ENCODE data around the gene F2RL3.

The F2RL3 gene

GRCh38 chr19:16912780-16913179 is 24.0 kb downstream of the F2RL3 start:
- peaks cover 6% of the 10 kb centered on the region; the same call in 1 of the 2 replicates for H3K27me3 ChIP-seq (ENCODE audit: insufficient read depth, low read length)
- no peak for TF ChIP-seq EZH2 (IDR thresholded peaks at IDR 0.05; ENCODE audit: borderline replicate concordance, low read length)
- no peak for TF ChIP-seq CTCF (IDR thresholded peaks at IDR 0.05; ENCODE audit: low read length)
- H3K9me3 ChIP-seq (ENCODE audit: low read length) = peaks cover 10% of the 10 kb centered on the region

GRCh38 chr19:16914421-16914820 is 25.6 kb downstream of the F2RL3 start:
- Histone ChIP-seq H4K20me1 (ENCODE audit: insufficient read depth, low read length) (no peaks in the 10 kb centered on the region), H3F3A (ENCODE audit: insufficient read depth, low read length) (no peaks in the 10 kb centered on the region), H3K36me3 (ENCODE audit: insufficient read depth, low read length) (no peaks in the 10 kb centered on the region; the same call in 1 of the 2 replicates), H3K4me2 (ENCODE audit: low read length) (no peak overlapping the region), H3K79me2 (ENCODE audit: insufficient read depth, low read length) (no peaks in the 10 kb centered on the region), H3K4me3 (ENCODE audit: low read depth, low read length, poor library complexity, severe bottlenecking) (no peak overlapping the region), H3K4me1 (ENCODE audit: insufficient read depth, low read length, severe bottlenecking) (no peaks in the 10 kb centered on the region), H3K9me3 (ENCODE audit: low read length) (peaks cover 10% of the 10 kb centered on the region), H2AFZ (ENCODE audit: low read length) (no peak overlapping the region), H3K27ac (ENCODE audit: low read depth, low read length, poor library complexity, severe bottlenecking) (no peak overlapping the region), H3K27me3 (ENCODE audit: insufficient read depth, low read length) (peaks cover 9% of the 10 kb centered on the region; the same call in 1 of the 2 replicates), H3K9ac (ENCODE audit: low read length) (no peak overlapping the region), H3K9me2 (ENCODE audit: low read depth, low read length) (no peaks in the 10 kb centered on the region)
- TF ChIP-seq EZH2 (IDR thresholded peaks at IDR 0.05; ENCODE audit: borderline replicate concordance, low read length) (no peak), CTCF (IDR thresholded peaks at IDR 0.05; ENCODE audit: low read length) (no peak)

More at GRCh38 chr19:16912780-16913179, 24.0 kb downstream of the F2RL3 start:
- no peaks in the 10 kb centered on the region; the same call in 1 of the 2 replicates for H3K36me3 ChIP-seq (ENCODE audit: insufficient read depth, low read length)
- H3F3A ChIP-seq (ENCODE audit: insufficient read depth, low read length) = no peaks in the 10 kb centered on the region
- H3K4me2 ChIP-seq (ENCODE audit: low read length) = no peak overlapping the region
- no peak overlapping the region for H3K9ac ChIP-seq (ENCODE audit: low read length)
- H3K79me2 ChIP-seq (ENCODE audit: insufficient read depth, low read length) = no peaks in the 10 kb centered on the region
- no peaks in the 10 kb centered on the region for H3K4me1 ChIP-seq (ENCODE audit: insufficient read depth, low read length, severe bottlenecking)
- H3K9me2 ChIP-seq (ENCODE audit: low read depth, low read length) = no peaks in the 10 kb centered on the region
- no peak overlapping the region for H3K27ac ChIP-seq (ENCODE audit: low read depth, low read length, poor library complexity, severe bottlenecking)
- H2AFZ ChIP-seq (ENCODE audit: low read length) = no peak overlapping the region
- no peaks in the 10 kb centered on the region for H4K20me1 ChIP-seq (ENCODE audit: insufficient read depth, low read length)
- H3K4me3 ChIP-seq (ENCODE audit: low read depth, low read length, poor library complexity, severe bottlenecking) = no peak overlapping the region

GRCh38 chr19:16915135-16915534 is 26.3 kb downstream of the F2RL3 start:
- peaks cover 10% of the 10 kb centered on the region for H3K9me3 ChIP-seq (ENCODE audit: low read length)
- TF ChIP-seq EZH2 (IDR thresholded peaks at IDR 0.05; ENCODE audit: borderline replicate concordance, low read length) (no peak), CTCF (IDR thresholded peaks at IDR 0.05; ENCODE audit: low read length) (no peak)

More at GRCh38 chr19:16915135-16915534, 26.3 kb downstream of the F2RL3 start:
- H2AFZ ChIP-seq (ENCODE audit: low read length) = no peak overlapping the region
- H3K79me2 ChIP-seq (ENCODE audit: insufficient read depth, low read length) = no peaks in the 10 kb centered on the region
- H3K4me1 ChIP-seq (ENCODE audit: insufficient read depth, low read length, severe bottlenecking) = no peaks in the 10 kb centered on the region
- no peaks in the 10 kb centered on the region for H4K20me1 ChIP-seq (ENCODE audit: insufficient read depth, low read length)
- H3K27ac ChIP-seq (ENCODE audit: low read depth, low read length, poor library complexity, severe bottlenecking) = no peak overlapping the region
- H3K36me3 ChIP-seq (ENCODE audit: insufficient read depth, low read length) = no peaks in the 10 kb centered on the region; the same call in 1 of the 2 replicates
- peaks cover 14% of the 10 kb centered on the region; the same call in 1 of the 2 replicates for H3K27me3 ChIP-seq (ENCODE audit: insufficient read depth, low read length)
- H3K4me2 ChIP-seq (ENCODE audit: low read length) = no peak overlapping the region
- H3F3A ChIP-seq (ENCODE audit: insufficient read depth, low read length) = no peaks in the 10 kb centered on the region
- H3K9me2 ChIP-seq (ENCODE audit: low read depth, low read length) = no peaks in the 10 kb centered on the region
- no peak overlapping the region for H3K4me3 ChIP-seq (ENCODE audit: low read depth, low read length, poor library complexity, severe bottlenecking)
- no peak overlapping the region for H3K9ac ChIP-seq (ENCODE audit: low read length)

Measured in OCI-LY1 (cell line).